GM12801 (cell line): ENCODE measurements around the gene CTSW.

Experiments
- TF ChIP-seq, protein P1 (sequence below): IDR thresholded peaks from one replicate; pipeline ENCODE4 v1.5.1; 2011; ENCODE audit warnings: control low read depth; ENCODE audit not compliant: insufficient read length; ENCODE audit errors: extremely low read depth

CTSW gene

DNA sequence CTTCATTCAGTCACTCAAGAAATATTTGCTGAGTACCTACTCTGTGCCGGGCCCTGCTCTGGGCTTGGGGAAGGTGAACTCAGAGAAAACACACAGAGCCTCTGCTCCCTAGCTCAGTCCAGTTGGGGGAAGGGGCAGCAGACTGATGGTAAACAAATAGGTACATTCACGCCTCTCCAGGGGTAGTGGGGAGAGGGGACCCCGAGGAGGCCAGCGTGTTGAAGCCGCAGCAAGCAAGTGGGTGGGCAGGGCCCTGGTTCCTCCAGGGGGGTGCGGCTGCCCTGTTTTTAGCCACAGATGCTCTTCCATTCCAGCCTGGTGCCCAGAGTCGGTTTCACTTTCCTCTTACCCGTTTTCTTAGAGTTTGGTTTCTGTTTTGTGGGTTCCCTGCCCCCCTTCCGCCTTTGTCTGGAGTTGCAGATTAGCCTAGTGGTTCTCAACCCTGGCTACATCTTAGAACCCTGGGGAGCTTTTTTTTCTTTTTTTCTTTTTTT lies 48.3 kb downstream of the CTSW start:
- TF ChIP-seq, protein P1, sequence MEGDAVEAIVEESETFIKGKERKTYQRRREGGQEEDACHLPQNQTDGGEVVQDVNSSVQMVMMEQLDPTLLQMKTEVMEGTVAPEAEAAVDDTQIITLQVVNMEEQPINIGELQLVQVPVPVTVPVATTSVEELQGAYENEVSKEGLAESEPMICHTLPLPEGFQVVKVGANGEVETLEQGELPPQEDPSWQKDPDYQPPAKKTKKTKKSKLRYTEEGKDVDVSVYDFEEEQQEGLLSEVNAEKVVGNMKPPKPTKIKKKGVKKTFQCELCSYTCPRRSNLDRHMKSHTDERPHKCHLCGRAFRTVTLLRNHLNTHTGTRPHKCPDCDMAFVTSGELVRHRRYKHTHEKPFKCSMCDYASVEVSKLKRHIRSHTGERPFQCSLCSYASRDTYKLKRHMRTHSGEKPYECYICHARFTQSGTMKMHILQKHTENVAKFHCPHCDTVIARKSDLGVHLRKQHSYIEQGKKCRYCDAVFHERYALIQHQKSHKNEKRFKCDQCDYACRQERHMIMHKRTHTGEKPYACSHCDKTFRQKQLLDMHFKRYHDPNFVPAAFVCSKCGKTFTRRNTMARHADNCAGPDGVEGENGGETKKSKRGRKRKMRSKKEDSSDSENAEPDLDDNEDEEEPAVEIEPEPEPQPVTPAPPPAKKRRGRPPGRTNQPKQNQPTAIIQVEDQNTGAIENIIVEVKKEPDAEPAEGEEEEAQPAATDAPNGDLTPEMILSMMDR, result no peak

DNA sequence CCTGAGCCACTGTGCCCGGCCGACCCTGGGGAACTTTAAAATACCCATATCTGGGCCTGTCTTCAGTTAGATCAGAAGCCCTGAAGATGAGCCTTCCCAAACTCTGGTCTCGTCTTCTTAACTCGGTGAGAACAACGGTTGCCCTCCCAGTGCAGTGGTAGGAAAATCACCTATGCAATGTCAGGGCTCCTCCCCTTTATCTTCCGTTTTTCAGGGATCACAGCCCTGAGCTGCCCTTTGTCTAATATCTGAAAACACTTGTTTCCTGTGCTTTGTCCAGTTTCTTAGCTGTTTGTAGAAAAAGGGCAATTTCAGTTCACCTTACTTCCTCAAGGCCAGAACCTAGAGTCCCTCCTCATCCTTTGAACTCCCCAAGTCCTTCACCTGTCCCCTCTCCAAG lies 49.0 kb downstream of the CTSW start:
- TF ChIP-seq, protein P1, result no peak

DNA sequence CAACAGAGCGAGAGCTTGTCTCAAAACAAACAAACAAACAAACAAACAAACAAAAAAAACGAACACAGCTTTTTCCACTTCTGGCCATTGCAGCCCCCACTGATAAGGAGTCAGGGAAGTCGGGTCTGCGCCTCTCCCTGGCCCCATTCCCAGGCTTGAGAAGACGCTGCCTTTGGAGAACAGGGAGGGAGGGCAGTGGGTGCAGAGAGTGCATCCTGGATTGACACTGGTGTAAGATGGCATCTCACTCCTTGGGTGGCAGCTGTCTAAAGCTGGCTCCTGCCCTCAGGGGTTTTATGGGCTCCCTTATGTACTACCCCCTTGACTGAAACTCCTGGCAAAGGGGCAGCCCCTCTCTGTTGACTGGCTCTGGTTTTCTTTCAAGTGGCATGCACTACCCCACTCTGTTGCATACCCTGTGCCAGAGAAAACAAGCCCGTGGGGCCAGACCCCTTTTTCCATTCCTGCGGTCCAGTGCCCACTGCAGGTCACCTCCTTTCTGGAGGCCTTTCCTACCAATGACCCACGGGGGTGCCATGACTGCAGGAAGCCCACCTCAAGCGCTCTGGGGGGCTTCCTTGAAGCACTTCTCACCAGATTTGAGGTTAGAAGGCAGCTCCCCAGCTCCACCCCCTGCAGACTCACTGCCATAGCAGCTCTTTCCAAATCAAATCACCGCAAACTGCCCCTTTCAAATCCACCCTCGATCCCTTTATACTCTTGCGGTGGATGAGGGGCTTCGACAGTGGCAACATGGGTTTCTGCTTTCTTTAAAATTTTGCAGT lies 52.3 kb downstream of the CTSW start:
- TF ChIP-seq, protein P1, result no peak

GRCh38 chr11:65932558-65932919 lies 52.9 kb downstream of the CTSW start:
- TF ChIP-seq, protein P1, result no peak
